Measurements from ENCODE around the gene MYOM1.

- TF ChIP-seq CTCF (IDR thresholded peaks at IDR 0.05; ENCODE audit: low read depth, low read length), result no peak
- TF ChIP-seq EZH2phosphoT487 (IDR thresholded peaks at IDR 0.05; ENCODE audit: low read depth), result no peak
Measured at GRCh38 chr18:3054214-3054613, 165.6 kb downstream of the MYOM1 start.

Data from OCI-LY3 (cell line).